ENCODE results near the gene SMAP2. TPM values are rescaled to one million over a fixed set of nuclear protein-coding genes. Genes with fewer than 3 reads are reported as not detected.
A peak's percentile ranks its signal among the peaks of the same experiment; 100 is the strongest.
"Not testable (repeated sequence)": the region's sequence is repeated elsewhere in the genome, so short reads cannot be mapped to it uniquely, and the experiment has no call there.

Gene SMAP2
- total RNA-seq (2014; rRNA removed; shearing (Covaris generic)) = 19.1 and 23.2 TPM in 2 replicates
- polyA plus RNA-seq (2015; cell fraction: cytosol; rRNA removed) = 25.8 and 26.8 TPM in 2 replicates
- 19.9 and 23.4 TPM in 2 replicates for polyA plus RNA-seq (2015; cell fraction: nucleus; rRNA removed)

DNA sequence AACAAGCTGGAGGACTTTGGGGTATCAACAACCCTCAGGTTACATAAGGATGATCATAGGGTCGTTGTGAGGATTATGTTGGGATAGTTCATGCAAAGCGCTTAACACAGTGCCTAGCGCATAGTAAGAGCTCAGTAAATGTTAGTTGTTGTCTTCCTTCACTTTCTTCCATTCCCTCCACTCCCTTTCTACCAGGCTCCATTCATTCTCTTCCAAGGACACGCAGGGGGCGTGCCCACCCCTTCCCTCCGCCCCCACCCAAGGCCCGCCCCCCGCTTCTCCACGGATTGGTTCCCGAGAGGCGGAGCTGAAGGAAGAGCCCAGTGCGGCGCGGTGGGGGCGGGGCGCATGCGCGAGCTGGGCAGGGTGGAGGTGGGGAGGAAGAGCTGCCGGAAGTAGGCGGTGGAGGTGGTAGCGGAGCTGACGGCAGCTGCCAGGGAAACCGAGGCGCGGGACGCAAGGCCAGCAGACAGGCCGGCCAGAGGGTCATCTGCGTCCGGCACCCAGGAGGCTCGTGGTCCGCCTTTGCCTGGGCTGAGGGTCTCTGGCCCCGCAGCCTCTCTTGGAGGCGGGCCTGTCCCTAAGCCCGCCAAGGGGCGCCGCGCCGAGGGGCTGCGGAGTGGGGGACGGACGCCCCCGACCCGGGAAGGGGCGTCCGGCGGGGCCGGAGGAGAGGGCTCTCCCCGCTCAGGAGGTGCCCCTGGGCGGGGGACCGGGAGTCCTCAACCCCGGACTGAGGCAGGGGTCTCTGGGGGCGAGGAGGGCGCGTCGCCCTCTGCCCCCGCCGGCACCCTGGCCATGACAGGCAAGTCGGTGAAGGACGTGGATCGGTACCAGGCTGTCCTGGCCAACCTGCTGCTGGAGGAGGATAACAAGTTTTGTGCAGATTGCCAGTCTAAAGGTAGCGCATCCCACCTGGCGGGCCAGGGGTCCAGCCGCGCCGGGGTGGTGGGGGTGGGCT is at the start of gene SMAP2:
TSS of gene SMAP2 (plus strand) at position 405 of the 961 bp plus-strand sequence. CDS start at position 799, 394 bp downstream.
- peak; percentile 83 for DNase-seq (ENCODE audit: low read depth)

DNA sequence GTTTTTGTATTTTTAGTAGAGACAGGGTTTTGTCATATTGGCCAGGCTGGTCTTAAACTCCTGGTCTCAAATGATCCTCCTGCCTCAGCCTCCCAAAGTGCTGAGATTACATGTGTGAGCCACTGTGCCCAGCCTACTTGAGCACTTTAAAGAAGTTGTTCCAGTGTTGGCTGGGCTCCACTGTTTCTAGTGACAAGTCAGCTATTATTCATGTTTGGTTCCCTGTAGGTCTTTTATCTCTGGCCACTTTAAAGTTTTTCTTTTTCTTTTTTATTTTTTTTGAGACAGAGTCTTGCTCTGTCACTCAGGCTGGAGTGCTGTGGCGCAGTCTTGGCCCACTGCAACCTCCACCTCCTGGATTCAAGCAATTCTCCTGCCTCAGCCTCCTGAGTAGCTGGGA is 42.1 kb upstream of the SMAP2 start:
- DNase-seq (ENCODE audit: low read depth) = not testable (repeated sequence)

DNA sequence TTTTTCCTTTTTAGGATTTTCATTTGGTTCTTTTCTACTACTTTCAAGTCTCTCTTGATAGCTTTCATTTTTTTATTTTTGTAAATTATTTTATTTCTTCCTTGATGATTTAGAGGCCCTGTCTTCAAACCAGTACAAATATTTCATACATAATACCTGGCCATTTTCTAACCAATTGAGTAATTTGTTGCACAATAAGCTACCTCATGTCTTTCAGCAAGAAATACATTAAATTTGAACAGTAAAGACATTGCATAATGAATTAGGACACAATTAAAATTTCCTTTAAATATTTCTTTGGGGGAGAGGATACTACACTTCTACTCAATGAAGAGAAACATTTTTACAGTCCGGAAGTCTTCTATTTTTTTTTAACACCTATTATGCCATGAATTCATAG is 40.8 kb upstream of the SMAP2 start:
- no peak for DNase-seq (ENCODE audit: low read depth)

DNA sequence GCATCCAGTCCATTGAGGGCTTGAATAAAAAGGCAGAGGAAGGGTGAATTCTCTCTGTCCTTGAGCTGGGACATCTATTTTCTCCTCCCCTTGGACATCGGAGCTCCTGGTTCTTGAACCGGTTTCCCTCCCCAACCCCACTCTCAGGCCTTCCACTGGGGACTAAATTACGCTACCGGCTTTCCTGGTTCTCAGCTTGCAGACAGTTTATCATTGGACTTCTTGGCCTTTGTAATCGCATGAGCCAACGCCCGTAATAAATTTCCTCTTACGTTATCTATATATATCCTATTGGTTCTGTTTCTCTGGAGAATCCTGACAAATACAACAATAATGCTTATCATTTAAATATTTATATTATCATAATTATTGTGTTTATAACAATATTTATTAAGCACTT is 36.1 kb upstream of the SMAP2 start:
- DNase-seq (ENCODE audit: low read depth) = no peak

DNA sequence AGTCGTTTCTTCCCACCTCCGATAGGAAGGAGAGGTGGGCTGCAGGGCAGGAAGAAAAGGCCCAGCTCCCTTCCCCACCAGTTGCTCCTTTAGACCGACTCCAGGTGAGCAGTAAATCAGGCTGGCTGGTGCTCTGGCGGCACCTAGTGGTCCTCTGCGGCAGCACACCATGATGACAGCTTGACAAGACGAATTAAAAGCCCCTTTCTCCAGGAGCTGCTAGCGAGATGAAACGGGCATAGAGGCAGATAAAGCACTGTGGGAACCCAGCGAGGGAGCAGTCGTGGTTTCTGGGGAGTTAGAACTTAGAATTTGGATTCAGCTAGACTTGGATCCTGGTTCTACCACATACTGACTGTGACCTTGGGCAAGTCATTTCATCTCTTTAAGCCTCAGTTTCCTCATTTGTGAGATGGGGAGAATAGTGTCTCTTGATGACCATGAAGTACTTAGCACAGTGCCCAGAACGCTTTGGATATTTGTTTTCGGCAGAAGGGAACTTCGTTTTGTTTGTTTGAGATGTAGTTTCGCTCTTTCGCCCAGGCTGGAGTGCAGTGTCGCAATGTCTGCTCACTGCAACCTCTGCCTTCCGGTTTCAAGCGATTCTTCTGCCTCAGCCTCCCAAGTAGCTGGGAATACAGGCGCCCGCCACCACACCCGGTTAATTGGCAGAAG is 34.6 kb upstream of the SMAP2 start:
- peak; percentile 76 for DNase-seq (ENCODE audit: low read depth)

DNA sequence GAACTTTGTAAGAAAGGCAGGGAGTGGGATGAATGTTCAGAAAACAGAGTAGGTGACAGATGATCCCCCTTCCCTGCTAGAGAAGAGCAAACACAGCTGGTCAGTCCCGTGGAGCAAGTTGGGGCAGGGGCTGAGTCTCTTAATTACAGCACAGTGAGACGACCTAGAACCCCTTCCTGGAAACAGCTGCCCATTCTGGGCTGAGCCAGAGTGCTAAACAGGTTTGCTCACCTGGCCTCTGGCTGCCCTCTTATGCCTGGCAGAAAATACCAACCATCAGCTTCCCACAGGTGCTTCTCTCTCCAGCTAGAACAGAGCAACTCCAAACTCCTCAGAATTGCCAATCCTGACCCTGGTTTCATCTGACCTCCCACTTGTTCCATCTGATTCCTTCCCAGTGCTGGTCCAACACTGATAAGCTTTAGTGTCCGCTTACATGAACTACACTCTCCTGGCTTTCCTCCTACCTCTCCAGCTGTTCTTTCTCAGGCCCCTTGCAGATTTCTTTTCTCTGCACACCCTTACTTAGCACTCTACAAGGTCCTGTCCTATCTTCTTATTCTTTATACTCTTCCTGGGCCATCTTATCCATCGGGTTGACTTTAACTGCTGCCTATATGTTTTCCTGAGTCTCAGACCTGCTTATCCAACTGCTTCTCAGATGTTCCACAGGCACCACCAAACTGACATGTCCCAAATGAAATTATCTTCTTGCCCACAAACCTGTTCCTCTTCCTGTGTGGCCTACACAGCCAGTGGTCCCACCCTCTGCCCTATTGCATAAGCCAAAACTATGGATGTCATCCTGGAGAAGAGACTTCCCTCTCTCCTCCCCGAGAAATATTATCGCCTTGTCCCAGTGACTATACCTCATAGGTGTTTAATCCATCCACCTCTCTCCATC is 33.9 kb upstream of the SMAP2 start:
- DNase-seq (ENCODE audit: low read depth) = no peak

DNA sequence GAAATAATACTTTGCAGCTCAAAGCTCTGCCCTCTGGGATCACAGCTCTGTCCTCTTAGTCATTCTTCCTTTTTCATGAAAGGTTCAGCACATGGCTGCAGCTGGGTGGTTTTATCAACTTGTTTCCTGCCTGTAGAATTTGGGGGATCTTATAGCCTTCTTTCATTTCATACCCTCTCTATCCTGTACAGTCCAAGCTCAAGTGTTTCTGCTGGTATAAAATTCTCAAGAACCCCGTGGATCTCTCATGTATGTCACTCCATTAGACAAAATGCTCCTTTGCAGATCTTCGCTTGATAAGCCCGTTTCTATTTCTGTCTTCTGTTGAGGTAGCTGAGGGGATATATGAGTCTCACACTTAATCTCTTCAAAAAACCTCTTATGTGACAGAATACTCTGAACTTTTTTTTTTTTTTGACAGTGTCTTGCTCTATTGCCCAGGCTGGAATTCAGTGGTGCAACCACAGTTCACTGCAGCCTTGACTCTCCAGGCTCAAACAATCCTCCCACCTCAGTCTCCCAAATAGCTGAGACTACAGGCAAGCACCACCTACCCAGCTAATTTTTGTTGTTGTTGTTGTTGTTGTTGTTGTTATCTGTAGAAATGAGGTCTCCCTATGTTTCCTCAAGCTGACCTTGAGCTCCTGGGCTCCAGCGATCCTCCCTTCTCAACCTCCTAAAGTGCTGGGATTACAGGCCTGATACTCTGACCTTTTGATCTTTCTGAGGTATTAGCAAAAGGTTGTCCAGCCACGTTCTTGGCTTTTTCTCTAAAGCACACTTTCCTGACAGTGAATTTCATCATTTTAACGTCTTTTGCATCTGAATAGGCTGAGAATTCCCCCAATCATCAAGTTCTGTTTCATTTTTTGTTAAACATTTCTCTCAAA is 31.8 kb upstream of the SMAP2 start:
- no peak for DNase-seq (ENCODE audit: low read depth)

DNA sequence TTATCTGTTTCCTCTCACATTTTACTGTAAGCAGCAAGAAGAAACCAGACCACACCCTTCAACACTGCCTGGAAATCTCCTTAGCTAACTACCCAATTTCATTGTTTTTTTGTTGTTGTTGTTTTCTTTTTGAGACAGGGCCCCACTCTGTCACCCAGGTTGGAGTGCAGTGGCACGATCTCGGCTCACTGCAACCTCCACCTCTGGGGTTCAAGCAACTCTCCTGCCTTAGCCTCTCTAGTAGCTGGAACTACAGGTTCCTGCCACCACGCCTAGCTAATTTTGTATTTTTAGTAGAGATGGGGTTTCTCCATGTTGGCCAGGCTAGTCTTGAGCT is 31.2 kb upstream of the SMAP2 start:
- DNase-seq (ENCODE audit: low read depth) = not testable (repeated sequence)

DNA sequence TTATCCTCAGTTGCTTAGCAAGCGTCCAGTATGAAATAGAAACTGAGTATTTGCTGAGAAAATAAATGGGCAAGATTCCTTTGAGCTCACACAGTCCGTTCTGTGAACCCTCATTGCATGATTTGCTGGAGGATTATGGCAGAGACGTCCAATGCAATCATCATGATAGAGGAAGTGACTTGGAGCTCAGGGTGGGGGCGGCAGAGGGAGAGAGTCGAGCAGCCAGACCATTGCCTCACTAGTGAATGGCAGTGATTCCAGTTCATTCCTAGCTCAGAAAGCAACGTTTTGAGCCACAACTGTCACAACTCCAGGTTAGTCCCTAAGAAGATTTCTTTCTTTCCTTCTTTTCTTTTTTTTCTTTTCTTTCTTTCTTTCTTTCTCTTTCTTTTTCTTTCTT is 28.9 kb upstream of the SMAP2 start:
- peak; percentile 36 for DNase-seq (ENCODE audit: low read depth)

DNA sequence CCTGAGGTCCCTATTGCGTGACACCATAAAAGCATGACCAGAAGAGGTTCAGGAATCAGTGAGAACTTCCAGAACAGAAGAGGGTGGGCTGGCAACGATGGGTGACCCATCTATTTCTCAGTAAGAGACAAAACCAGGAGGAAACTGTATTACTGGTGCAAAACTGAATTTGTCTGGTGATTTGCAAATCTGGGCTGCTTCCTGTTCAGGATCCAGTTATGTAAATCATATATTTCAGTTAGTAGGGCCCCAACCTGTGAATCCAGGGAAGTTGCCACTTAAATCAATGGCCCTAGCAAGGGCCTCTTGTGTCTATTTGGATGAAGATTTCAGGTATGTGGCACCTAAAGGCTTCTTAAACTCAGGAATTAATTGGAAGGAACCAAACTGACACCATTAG is 23.1 kb upstream of the SMAP2 start:
- DNase-seq (ENCODE audit: low read depth) = no peak

DNA sequence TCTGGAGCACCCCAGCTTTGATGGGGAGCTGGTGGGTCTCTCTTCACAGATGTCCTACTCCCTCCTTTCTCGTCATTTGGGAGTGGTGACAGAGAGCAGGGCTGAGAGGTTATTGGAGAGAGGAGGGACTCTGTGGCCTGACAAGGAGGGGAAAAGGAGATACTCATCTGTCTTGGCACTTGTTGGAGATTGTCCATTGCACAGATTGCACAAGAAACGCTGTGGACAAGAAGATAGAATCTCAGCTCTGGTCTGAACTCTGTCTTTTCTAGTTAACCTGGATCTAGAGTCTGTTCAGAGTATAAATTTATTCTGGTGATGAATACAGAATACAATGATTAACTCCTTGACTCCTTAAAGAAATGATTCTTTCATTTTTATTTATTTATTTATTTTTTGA is 22.4 kb upstream of the SMAP2 start:
- no peak for DNase-seq (ENCODE audit: low read depth)

DNA sequence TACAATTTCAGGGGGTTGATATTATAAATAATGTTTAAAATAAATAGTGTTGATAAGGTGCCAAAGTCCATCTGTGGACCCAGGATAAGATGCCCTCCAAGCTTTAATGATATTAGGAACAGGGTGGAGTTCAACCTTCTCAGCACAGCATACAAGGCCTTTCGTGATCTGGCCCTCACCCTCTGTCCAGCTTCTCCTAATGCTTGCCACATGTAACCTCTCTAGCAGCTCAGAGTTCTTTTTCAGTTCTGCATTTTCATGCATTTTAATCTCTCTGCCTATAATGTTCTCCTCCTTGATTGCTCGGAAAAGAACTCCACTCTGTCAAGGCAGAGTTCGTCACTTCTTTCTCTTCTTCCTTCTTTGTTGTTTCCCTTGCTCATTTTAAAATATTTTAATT is 21.4 kb upstream of the SMAP2 start:
- DNase-seq (ENCODE audit: low read depth) = no peak

DNA sequence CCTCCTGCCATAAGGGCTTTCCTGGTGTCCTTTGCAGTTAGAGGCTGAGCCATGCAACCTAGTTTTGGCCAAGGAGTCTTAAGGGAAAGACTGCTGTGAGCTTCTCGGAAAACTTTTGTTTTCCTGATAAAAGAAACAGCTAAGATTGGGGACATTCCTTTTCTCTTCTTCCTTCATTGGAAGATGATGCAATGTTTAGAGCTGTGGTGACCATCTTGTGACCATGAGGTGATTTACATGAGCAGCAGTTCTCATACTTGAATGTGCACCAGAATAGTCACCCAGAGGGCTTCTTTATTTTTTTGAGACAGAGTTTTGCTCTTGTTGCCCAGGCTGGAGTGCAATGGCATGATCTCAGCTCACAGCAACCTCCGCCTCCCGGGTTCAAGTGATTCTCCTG is 20.4 kb upstream of the SMAP2 start:
- DNase-seq (ENCODE audit: low read depth) = no peak

DNA sequence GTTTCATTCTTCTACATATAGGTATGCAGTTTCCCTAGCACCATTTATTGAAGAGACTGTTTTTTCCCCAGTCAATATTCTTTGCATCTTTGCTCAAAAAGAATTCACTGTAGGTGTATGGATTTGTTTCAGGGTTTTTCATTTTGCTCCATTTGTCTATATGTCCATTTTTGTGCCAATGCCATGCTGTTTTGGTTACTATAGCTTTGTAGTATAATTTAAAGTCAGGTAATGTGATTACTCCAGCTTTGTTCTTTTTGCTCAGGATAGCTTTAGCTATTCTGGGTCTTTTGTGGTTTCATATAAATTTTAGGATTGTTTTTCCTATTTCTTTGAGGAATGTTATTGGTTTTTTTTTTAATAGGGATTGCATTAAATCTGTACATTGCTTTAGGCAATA is 15.9 kb upstream of the SMAP2 start:
- DNase-seq (ENCODE audit: low read depth) = no peak

DNA sequence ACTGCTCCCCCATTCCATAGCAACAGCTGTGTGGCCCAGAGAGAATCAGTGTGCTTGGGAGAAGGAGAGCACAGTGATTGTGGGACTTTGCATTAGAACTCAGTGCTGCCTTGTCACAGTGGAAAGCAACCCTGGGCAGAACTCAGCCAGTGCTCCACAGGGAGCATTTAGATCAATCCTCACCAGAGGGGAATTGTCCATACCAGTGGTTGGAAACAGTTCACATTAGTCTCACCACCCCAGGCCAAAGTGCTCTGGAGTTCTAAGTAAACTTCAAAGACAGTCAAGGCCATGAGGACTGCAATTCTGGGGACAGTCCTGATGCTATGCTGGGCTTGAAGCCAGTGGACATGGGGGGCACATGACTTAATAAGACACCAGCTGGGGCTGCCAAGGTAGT is 12.9 kb upstream of the SMAP2 start:
- no peak for DNase-seq (ENCODE audit: low read depth)

DNA sequence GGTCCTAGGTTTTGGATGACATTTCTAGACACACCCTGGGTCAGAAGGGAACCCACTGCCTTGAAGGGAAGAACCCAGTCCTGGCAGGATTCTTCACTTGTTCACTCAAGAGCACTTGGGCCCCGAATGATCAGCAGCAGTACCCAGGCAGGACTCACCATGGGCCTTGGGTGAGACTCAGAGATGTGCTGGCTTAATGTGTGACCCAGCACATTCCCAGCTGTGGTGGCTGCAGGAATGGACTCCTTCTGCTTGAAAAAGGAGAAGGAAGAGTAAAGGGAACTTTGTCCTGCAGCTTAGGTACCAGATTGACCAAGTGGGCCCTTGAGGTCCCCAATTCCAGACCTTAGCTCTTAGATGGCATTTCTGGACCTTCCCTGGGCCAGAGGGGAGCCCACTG is 12.3 kb upstream of the SMAP2 start:
- no peak for DNase-seq (ENCODE audit: low read depth)

DNA sequence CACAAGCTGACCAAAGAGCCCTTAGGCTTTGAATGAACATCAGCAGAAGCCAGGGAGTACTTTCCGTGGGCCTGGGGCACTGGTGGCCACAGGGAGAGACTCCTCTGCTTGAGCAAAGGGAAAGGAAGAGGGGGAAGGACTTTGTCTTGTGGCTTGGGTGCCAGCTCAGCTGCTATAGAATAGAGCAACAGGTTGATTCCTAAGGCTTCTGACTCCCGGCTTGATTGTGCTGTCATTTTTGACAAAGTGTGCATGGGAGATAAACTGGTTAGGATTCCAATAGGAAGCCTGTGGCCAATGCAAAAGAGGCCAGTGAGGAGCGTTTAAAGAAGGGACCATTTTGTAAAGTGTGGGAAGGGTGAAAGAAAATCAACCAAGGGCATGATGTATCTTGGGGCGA is 11.9 kb upstream of the SMAP2 start:
- DNase-seq (ENCODE audit: low read depth) = no peak

DNA sequence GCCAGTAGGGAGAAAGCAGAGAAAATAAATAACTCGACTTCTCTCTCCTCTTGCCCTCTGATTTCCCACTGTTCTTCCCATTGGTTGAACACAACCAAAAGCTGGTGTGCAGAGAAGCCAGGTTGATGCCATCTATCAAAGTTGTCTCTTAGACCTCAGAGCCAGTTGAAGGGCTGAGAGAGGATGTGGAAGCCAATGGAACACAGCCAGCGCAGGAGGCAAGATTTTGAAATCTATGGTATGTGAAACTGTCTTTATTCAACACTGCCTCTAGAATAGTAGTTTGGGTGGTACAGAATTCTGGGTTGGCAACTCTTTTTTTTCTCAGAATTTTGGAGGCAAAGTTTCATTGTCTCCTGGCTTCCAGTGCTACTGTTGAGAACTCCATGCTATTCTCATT is 11.3 kb upstream of the SMAP2 start:
- no peak for DNase-seq (ENCODE audit: low read depth)

DNA sequence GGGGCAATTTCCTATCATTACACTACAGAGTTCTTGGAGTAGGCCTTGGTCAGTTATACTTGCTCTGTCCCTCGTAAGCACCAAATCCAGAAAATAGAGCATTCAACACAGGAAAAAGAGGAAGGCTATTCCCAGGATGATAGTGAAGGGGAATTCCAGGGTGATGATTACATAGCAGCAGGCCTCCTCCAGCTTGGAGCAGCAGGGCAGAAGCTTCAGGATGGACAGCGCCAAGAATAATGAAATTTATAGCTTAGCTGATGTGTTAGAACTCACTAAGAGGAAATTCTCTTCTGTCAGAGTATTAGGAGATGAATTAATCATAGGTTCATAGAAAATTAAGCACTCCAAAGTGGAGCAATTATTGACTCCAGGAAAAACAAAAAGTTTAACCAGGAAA is 10.8 kb upstream of the SMAP2 start:
- no peak for DNase-seq (ENCODE audit: low read depth)

DNA sequence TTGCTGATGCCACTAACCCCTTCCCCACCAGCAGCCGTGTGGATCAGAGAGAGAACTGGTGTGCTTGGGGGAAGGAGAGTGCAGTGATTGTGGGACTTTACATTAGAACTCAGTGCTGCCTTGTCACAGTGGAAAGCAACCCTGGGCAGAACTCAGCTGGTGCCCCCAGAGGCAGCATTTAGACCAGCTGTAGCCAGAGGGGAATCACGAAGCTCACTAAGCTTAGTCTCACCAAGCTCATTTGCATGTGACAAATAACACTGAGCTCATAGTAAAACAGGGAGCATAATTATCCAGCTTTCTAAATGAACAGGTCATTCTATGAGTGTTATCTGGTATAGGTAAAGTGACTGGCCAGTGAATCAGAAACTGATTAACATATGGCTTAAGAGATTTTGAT is 9.8 kb upstream of the SMAP2 start:
- DNase-seq (ENCODE audit: low read depth) = no peak
